ENCODE measurements around the gene SEC61A2. TPM values are rescaled to one million over a fixed set of nuclear protein-coding genes. Genes with fewer than 3 reads are reported as not detected.

The SEC61A2 gene
- total and polyA plus RNA-seq, 2 of the 4 experiments (the other 2 are of a cell fraction) = 6.8 to 10.3 TPM

DNA sequence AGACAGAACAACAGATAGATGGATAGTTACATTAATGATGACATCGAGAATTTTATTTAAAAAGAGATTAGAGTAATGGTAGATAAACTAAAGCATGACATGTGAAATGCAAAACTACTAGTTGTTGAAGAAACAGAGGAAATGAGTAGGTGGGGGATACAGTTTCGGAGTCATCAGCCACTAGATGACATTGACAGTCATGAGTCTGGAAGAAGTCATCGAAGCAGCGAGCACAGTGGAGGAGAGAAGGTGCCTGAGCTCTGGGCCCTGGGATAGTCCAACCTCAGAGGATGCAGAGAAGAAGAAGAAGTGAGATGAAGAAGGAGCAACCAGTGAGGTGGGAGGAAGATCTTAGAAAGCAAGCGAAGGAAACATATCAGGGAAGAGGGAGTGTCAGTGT lies 20.2 kb upstream of the SEC61A2 start:
- no peak for DNase-seq
- no peaks in the 10 kb centered on the region for H3K79me1 ChIP-seq (ENCODE audit: low read depth in 1 of 2, low read length in 2 of 2)
- no peak overlapping the region for H3K9ac ChIP-seq (ENCODE audit: low read depth, low read length)
- no peaks in the 10 kb centered on the region for H3K4me1 ChIP-seq (ENCODE audit: control insufficient read depth, insufficient read depth, low read length)
- peaks cover 35% of the 10 kb centered on the region for H3K36me3 ChIP-seq (ENCODE audit: control insufficient read depth, insufficient read depth, low read length)
- WGBS, 2 experiments (ENCODE audit: extremely low coverage in 2 of 2, insufficient read length in 1 of 2) = 100% methylated on average over 4 of the region's 5 CpGs; no CpG with 5 or more reads in 1 of the 2 experiments
- H3K18ac ChIP-seq (ENCODE audit: low read depth, low read length) = no peak overlapping the region
- H3K56ac ChIP-seq (ENCODE audit: extremely low read depth, insufficient read depth, low read length) = no peak overlapping the region
- no peak overlapping the region for H3K23ac ChIP-seq (ENCODE audit: low read depth, low read length)
- H2AK9ac ChIP-seq (replicated peaks; ENCODE audit: low read depth, low read length, poor library complexity) = no peak overlapping the region
- no peak overlapping the region for H3K4me2 ChIP-seq (ENCODE audit: low read depth, low read length)
- no peaks in the 10 kb centered on the region for H3K9me3 ChIP-seq (ENCODE audit: control insufficient read depth, insufficient read depth, low read length)
- H4K5ac ChIP-seq (ENCODE audit: low read depth, low read length) = no peak overlapping the region
- ChIA-PET CTCF (interaction anchor here (0.6 kb wide), 1 partner anchor 16 kb away, joined by 5 read pairs; no protein-coding TSS in a partner anchor), POLR2A (ENCODE audit: unreplicated experiment) (no interaction called here)
- in situ Hi-C loops (cut with MboI; ENCODE audit: low sequenced_read_pairs) = no loop called here
- 0 out of 2 replicates have a peak, but pooled peaks cover 2% of the 10 kb centered on the region for H3K9me1 ChIP-seq (ENCODE audit: insufficient read depth, low read length)
- H2BK120ac ChIP-seq (ENCODE audit: low read depth, low read length) = no peak overlapping the region
- H2AFZ ChIP-seq (replicated peaks; ENCODE audit: low read length, poor library complexity) = no peak overlapping the region
- H2BK5ac ChIP-seq (ENCODE audit: low read depth, low read length, poor library complexity, severe bottlenecking) = no peak overlapping the region
- H2BK15ac ChIP-seq (ENCODE audit: low read depth, low read length) = no peak overlapping the region
- no peak overlapping the region for H3K14ac ChIP-seq (replicated peaks; ENCODE audit: low read depth, low read length)
- H2AK5ac ChIP-seq (ENCODE audit: low read depth, low read length) = no peak overlapping the region
- no peak overlapping the region for H2BK20ac ChIP-seq (ENCODE audit: low read depth, low read length)
- H3K27me3 ChIP-seq (ENCODE audit: control insufficient read depth, insufficient read depth, low read length) = no peaks in the 10 kb centered on the region
- H4K8ac ChIP-seq (ENCODE audit: low read depth in 2 of 2, low read length in 2 of 2) = no peak overlapping the region
- BruUV-seq (replicated peaks) = no TSS peak
- H3K4me3 ChIP-seq (ENCODE audit: insufficient read depth, low read depth, low read length) = no peak overlapping the region
- H4K91ac ChIP-seq (ENCODE audit: insufficient read depth, low read depth, low read length) = no peak overlapping the region
- no peak overlapping the region for H3K27ac ChIP-seq (ENCODE audit: insufficient read depth, low read length)
- dilution Hi-C loops (cut with HindIII; ENCODE audit: low sequenced_read_pairs, unreplicated experiment) = no loop called here
- no peak for ATAC-seq (ENCODE audit: low read depth)
- intact Hi-C loops (cut with micrococcal nuclease) = no loop called here
- TF ChIP-seq, protein P1, sequence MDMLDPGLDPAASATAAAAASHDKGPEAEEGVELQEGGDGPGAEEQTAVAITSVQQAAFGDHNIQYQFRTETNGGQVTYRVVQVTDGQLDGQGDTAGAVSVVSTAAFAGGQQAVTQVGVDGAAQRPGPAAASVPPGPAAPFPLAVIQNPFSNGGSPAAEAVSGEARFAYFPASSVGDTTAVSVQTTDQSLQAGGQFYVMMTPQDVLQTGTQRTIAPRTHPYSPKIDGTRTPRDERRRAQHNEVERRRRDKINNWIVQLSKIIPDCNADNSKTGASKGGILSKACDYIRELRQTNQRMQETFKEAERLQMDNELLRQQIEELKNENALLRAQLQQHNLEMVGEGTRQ (IDR thresholded peaks at IDR 0.05; ENCODE audit: low read depth, low read length) = no peak
- TF ChIP-seq SMC3 (IDR thresholded peaks at IDR 0.05; ENCODE audit: low read depth, low read length) (no peak), CEBPB (IDR thresholded peaks at IDR 0.05; ENCODE audit: low read depth, low read length) (no peak), RAD21 (IDR thresholded peaks at IDR 0.05; ENCODE audit: low read length) (no peak), MAZ (IDR thresholded peaks at IDR 0.05; ENCODE audit: borderline replicate concordance, low read depth, low read length) (no peak), POLR2A (IDR thresholded peaks at IDR 0.05; ENCODE audit: low read depth, low read length) (no peak), RFX5 (IDR thresholded peaks at IDR 0.05; ENCODE audit: low read depth, low read length) (no peak)
- TF ChIP-seq, protein P2, sequence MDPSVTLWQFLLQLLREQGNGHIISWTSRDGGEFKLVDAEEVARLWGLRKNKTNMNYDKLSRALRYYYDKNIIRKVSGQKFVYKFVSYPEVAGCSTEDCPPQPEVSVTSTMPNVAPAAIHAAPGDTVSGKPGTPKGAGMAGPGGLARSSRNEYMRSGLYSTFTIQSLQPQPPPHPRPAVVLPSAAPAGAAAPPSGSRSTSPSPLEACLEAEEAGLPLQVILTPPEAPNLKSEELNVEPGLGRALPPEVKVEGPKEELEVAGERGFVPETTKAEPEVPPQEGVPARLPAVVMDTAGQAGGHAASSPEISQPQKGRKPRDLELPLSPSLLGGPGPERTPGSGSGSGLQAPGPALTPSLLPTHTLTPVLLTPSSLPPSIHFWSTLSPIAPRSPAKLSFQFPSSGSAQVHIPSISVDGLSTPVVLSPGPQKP (IDR thresholded peaks at IDR 0.05; ENCODE audit: borderline replicate concordance, low read depth, low read length) = no peak
- TF ChIP-seq, protein P3, sequence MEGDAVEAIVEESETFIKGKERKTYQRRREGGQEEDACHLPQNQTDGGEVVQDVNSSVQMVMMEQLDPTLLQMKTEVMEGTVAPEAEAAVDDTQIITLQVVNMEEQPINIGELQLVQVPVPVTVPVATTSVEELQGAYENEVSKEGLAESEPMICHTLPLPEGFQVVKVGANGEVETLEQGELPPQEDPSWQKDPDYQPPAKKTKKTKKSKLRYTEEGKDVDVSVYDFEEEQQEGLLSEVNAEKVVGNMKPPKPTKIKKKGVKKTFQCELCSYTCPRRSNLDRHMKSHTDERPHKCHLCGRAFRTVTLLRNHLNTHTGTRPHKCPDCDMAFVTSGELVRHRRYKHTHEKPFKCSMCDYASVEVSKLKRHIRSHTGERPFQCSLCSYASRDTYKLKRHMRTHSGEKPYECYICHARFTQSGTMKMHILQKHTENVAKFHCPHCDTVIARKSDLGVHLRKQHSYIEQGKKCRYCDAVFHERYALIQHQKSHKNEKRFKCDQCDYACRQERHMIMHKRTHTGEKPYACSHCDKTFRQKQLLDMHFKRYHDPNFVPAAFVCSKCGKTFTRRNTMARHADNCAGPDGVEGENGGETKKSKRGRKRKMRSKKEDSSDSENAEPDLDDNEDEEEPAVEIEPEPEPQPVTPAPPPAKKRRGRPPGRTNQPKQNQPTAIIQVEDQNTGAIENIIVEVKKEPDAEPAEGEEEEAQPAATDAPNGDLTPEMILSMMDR (conservative IDR thresholded peaks at IDR 0.05; ENCODE audit: low read depth, low read length) = no peak
- H3K4ac ChIP-seq (ENCODE audit: low read depth, low read length) = no peak overlapping the region
- H4K20me1 ChIP-seq (ENCODE audit: insufficient read depth, low read length) = no peaks in the 10 kb centered on the region
